Astrocyte (in vitro differentiated cells and primary cell): ENCODE results near the gene TKTL1.

ENCODE experiments used
- EZH2 ChIP-seq: IDR thresholded peaks from 2 replicates; pipeline ENCODE4 v1.6.1; 2012; ENCODE audit warnings: mild to moderate bottlenecking, low read length, inconsistent platforms; ENCODE audit not compliant: insufficient read depth
- TF ChIP-seq, protein P1 (sequence below): IDR thresholded peaks from 2 replicates; pipeline ENCODE4 v1.5.1; 2011; ENCODE audit warnings: low read depth, mild to moderate bottlenecking, inconsistent platforms, low read length, moderate library complexity; ENCODE audit not compliant: insufficient read depth

DNA sequence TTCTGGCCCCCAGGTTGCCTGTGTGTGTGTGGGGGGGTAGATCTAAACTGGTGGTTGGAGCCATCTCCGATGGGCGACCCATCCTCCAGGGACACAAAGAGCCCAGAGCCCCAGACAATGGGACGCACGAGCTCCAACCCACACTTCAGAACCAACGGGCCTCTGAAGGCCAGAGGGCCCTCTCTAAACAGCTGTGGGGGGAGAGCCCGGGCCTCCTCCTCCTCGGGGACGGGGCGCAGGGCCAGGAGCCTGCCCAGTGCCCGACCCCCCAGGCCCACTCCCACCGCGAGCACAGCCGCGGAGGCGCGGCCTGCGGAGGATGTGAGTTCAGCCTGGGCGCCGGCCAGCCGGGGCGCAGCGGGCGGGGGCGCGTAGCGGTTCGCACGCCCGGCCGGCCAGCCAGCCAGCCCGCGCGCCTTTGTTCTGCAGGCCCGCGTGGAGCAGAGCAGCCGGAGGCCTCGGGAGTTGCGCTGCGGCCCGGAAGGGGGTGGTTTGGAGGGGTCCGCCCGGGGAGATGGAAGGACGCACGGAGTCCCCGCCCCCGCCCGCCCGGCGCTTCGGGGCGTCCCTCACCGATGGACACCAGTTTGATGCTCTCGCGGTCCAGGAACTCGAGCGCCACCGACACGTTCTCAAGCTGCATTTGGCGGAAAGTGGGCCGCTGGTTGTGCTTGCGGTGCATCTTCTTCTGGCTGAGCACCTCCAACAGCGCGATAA, 74.9 kb downstream of the TKTL1 start:
- TF ChIP-seq, protein P1, sequence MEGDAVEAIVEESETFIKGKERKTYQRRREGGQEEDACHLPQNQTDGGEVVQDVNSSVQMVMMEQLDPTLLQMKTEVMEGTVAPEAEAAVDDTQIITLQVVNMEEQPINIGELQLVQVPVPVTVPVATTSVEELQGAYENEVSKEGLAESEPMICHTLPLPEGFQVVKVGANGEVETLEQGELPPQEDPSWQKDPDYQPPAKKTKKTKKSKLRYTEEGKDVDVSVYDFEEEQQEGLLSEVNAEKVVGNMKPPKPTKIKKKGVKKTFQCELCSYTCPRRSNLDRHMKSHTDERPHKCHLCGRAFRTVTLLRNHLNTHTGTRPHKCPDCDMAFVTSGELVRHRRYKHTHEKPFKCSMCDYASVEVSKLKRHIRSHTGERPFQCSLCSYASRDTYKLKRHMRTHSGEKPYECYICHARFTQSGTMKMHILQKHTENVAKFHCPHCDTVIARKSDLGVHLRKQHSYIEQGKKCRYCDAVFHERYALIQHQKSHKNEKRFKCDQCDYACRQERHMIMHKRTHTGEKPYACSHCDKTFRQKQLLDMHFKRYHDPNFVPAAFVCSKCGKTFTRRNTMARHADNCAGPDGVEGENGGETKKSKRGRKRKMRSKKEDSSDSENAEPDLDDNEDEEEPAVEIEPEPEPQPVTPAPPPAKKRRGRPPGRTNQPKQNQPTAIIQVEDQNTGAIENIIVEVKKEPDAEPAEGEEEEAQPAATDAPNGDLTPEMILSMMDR, result no peak
- no peak for TF ChIP-seq EZH2
